WTC11 (cell line): ENCODE data around the gene SMAD2. TPM values are rescaled to one million over a fixed set of nuclear protein-coding genes. Genes with fewer than 3 reads are reported as not detected.

ENCODE experiments used
- ATAC-seq: fragments of 200-7000 bp; cut with Tn5 transposase; 2 replicates; pipeline ENCODE4 v1.10.0; 2021; ENCODE audit warnings: mild to moderate bottlenecking, moderate library complexity
- CTCF ChIA-PET: fragments of 300-600 bp; sonication (Branson Sonifier 250); formaldehyde crosslinking; loops from one replicate; lab custom pipeline; 2021; ENCODE audit warnings: antibody characterized with exemption; lab: Charles Lee
- POLR2A ChIA-PET: fragments of 350-600 bp; sonication (Branson Sonifier 250); formaldehyde crosslinking; loops from one replicate; lab custom pipeline; 2021; ENCODE audit warnings: antibody characterized with exemption; lab: Charles Lee
- DNase-seq: peaks from one replicate; pipeline ENCODE4 v3.0.0; 2021; ENCODE audit warnings: low spot score
- H3K27ac Mint-ChIP-seq: 2 replicates; pipeline ENCODE4 v1.8.0; 2021; ENCODE audit warnings: mixed read lengths
- H3K27me3 Mint-ChIP-seq: 2 replicates; pipeline ENCODE4 v1.8.0; 2021; ENCODE audit warnings: low read depth, mild to moderate bottlenecking, moderate library complexity, mixed read lengths
- H3K36me3 Mint-ChIP-seq: 2 replicates; pipeline ENCODE4 v1.8.0; 2021; ENCODE audit warnings: mixed read lengths
- H3K4me1 Mint-ChIP-seq: 2 replicates; pipeline ENCODE4 v1.8.0; 2022; ENCODE audit warnings: mixed read lengths
- H3K4me3 Mint-ChIP-seq: 2 replicates; pipeline ENCODE4 v1.8.0; 2021; ENCODE audit warnings: mild to moderate bottlenecking, moderate library complexity, mixed read lengths
- H3K9me3 Mint-ChIP-seq: 2 replicates; pipeline ENCODE4 v1.8.0; 2021; ENCODE audit warnings: mixed read lengths
- ATF1 ChIP-seq: sonication (generic); formaldehyde crosslinking; IDR thresholded peaks from 2 replicates; pipeline ENCODE4 v1.8.1; 2023; ENCODE audit warnings: mild to moderate bottlenecking, moderate library complexity, missing genetic modification reagents
- CTCF ChIP-seq: fragments of 200-600 bp; IDR thresholded peaks from 2 replicates; pipeline ENCODE4 v1.8.0; 2022; ENCODE audit warnings: antibody characterized with exemption
- ESRRA ChIP-seq: sonication (generic); formaldehyde crosslinking; IDR thresholded peaks from 2 replicates; pipeline ENCODE4 v1.8.1; 2022; ENCODE audit warnings: mild to moderate bottlenecking, missing genetic modification reagents, borderline replicate concordance
- FOXK1 ChIP-seq: sonication (generic); formaldehyde crosslinking; IDR thresholded peaks from 2 replicates; pipeline ENCODE4 v1.8.0; 2022; ENCODE audit warnings: mild to moderate bottlenecking, moderate library complexity, missing genetic modification reagents
- FOXP4 ChIP-seq: sonication (generic); formaldehyde crosslinking; IDR thresholded peaks from 2 replicates; pipeline ENCODE4 v1.8.0; 2022; ENCODE audit warnings: mild to moderate bottlenecking, missing genetic modification reagents
- IRF2 ChIP-seq: sonication (generic); formaldehyde crosslinking; IDR thresholded peaks from 2 replicates; pipeline ENCODE4 v1.8.0; 2022; ENCODE audit warnings: low read depth, missing genetic modification reagents, borderline replicate concordance
- MLX ChIP-seq: sonication (generic); formaldehyde crosslinking; IDR thresholded peaks from 2 replicates; pipeline ENCODE4 v1.8.1; 2023; ENCODE audit warnings: mild to moderate bottlenecking, missing genetic modification reagents, moderate library complexity
- NR1H2 ChIP-seq: sonication (generic); formaldehyde crosslinking; IDR thresholded peaks from 2 replicates; pipeline ENCODE4 v1.9.0; 2021; ENCODE audit warnings: mild to moderate bottlenecking, moderate library complexity, missing genetic modification reagents
- PRRX2 ChIP-seq: fragments of 250-450 bp; sonication (Bioruptor Pico); IDR thresholded peaks from 2 replicates; pipeline ENCODE4 v1.8.0; 2021; ENCODE audit warnings: mild to moderate bottlenecking
- RORB ChIP-seq: fragments of 250-450 bp; sonication (Bioruptor Pico); IDR thresholded peaks from 2 replicates; pipeline ENCODE4 v1.9.0; 2021; ENCODE audit warnings: mild to moderate bottlenecking
- SP1 ChIP-seq: sonication (generic); formaldehyde crosslinking; conservative IDR thresholded peaks from 2 replicates; pipeline ENCODE4 v1.8.1; 2022; ENCODE audit warnings: missing genetic modification reagents
- TEAD4 ChIP-seq: sonication (generic); formaldehyde crosslinking; IDR thresholded peaks from 2 replicates; pipeline ENCODE4 v1.8.0; 2022; ENCODE audit warnings: mild to moderate bottlenecking, missing genetic modification reagents
- ZBTB21 ChIP-seq: sonication (generic); formaldehyde crosslinking; IDR thresholded peaks from 2 replicates; pipeline ENCODE4 v1.8.1; 2023; ENCODE audit warnings: mild to moderate bottlenecking, missing genetic modification reagents, borderline replicate concordance
- ZNF138 ChIP-seq: sonication (generic); formaldehyde crosslinking; conservative IDR thresholded peaks from 2 replicates; pipeline ENCODE4 v1.8.1; 2022; ENCODE audit warnings: mild to moderate bottlenecking, moderate library complexity, missing genetic modification reagents
- ZNF219 ChIP-seq: sonication (generic); formaldehyde crosslinking; IDR thresholded peaks from 2 replicates; pipeline ENCODE4 v1.8.0; 2023; ENCODE audit warnings: missing genetic modification reagents, mild to moderate bottlenecking, borderline replicate concordance
- ZNF232 ChIP-seq: sonication (generic); formaldehyde crosslinking; IDR thresholded peaks from 2 replicates; pipeline ENCODE4 v1.8.0; 2022; ENCODE audit warnings: mild to moderate bottlenecking, missing genetic modification reagents
- ZNF396 ChIP-seq: fragments of 250-450 bp; sonication (Bioruptor Pico); IDR thresholded peaks from 2 replicates; pipeline ENCODE4 v1.8.0; 2021; ENCODE audit warnings: mild to moderate bottlenecking, moderate library complexity, borderline replicate concordance
- ZNF423 ChIP-seq: fragments of 250-450 bp; sonication (Bioruptor Pico); IDR thresholded peaks from 2 replicates; pipeline ENCODE4 v2.1.2; 2022; ENCODE audit warnings: mild to moderate bottlenecking, moderate library complexity
- total RNA-seq: library from RNA; stranded (reverse); gene quantifications from 3 replicates; pipeline ENCODE4 v1.2.3, GENCODE V29; 2021
- TF ChIP-seq, protein P1 (sequence below): sonication (generic); formaldehyde crosslinking; conservative IDR thresholded peaks from 2 replicates; pipeline ENCODE4 v1.8.1; 2023; ENCODE audit warnings: mild to moderate bottlenecking, low read depth, missing genetic modification reagents, moderate library complexity
- TF ChIP-seq, protein P2 (sequence below): sonication (generic); formaldehyde crosslinking; IDR thresholded peaks from 2 replicates; pipeline ENCODE4 v1.8.0; 2023; ENCODE audit warnings: missing genetic modification reagents, mild to moderate bottlenecking, borderline replicate concordance

The SMAD2 gene
- total RNA-seq, 1 experiment from 2014 or later: 104 TPM

DNA sequence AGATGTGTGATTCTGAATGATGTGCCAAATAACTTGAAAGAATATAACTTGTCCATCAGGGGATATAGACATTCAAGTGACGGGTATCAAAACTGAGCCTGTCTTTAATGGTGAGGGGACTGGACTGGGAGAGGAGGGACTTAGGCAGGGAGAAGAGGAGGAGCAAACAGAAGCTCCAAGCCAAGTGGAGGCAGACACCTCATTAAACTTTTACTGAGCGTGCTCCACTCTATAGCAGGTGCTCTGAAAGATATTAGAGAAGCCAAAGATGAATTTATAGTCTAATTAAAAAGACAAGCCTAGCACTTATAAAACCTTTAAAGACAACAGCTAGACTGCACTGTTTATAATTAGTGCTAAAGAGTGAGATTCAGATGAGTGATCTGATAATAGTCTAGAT, 47.7 kb upstream of the SMAD2 start (continued):
- no peak for TF ChIP-seq MLX
- TF ChIP-seq ZNF396: no peak
- TF ChIP-seq PRRX2: no peak
- TF ChIP-seq FOXK1 (CRISPR knock-in tag): no peak
- TF ChIP-seq, all 79 proteins: peak for 0

DNA sequence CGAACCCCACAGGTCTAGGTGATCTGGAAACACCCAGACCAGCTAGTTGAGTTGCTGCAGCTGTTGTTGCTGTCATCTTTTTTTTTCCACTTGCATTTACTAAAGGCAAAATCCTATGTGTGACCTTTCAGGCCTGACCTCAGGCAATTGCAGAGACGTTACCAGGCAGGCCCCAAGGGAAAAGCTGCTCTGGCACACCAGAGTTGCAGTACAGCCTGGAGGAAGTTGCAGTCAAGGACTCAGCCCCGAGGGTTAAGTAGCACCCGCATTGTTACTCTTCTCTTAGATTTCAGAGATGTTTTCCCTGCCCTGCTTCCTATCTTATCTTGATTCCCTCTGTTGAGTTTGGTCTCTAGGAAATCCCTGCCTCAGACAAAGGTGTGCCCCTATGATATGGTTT, 45.2 kb upstream of the SMAD2 start:
- DNase-seq: no peak
- ChIA-PET CTCF (interaction anchor here (0.6 to 2.1 kb wide), 3 partner anchors 19 to 32 kb away, joined by 3 to 9 read pairs (median 9); no protein-coding TSS in a partner anchor), POLR2A (no interaction called here)
- Mint-ChIP-seq H3K9me3 (peaks cover 6% of the 10 kb centered on the region; the same call in 1 of the 2 replicates), H3K27ac (no peak overlapping the region), H3K4me1 (peaks cover 58% of the 10 kb centered on the region), H3K36me3 (no peaks in the 10 kb centered on the region), H3K27me3 (no peaks in the 10 kb centered on the region; the same call in none of the 2 replicates), H3K4me3 (no peak overlapping the region)
- TF ChIP-seq RORB (CRISPR knock-in tag) (no peak), ZNF232 (CRISPR knock-in tag) (no peak), ZBTB21 (CRISPR knock-in tag) (no peak), TEAD4 (CRISPR knock-in tag) (no peak), NR1H2 (no peak), ZNF219 (CRISPR knock-in tag) (no peak), MLX (no peak), CTCF (no peak), IRF2 (no peak), ZNF138 (no peak), FOXP4 (CRISPR knock-in tag) (no peak)
- TF ChIP-seq, protein P1, sequence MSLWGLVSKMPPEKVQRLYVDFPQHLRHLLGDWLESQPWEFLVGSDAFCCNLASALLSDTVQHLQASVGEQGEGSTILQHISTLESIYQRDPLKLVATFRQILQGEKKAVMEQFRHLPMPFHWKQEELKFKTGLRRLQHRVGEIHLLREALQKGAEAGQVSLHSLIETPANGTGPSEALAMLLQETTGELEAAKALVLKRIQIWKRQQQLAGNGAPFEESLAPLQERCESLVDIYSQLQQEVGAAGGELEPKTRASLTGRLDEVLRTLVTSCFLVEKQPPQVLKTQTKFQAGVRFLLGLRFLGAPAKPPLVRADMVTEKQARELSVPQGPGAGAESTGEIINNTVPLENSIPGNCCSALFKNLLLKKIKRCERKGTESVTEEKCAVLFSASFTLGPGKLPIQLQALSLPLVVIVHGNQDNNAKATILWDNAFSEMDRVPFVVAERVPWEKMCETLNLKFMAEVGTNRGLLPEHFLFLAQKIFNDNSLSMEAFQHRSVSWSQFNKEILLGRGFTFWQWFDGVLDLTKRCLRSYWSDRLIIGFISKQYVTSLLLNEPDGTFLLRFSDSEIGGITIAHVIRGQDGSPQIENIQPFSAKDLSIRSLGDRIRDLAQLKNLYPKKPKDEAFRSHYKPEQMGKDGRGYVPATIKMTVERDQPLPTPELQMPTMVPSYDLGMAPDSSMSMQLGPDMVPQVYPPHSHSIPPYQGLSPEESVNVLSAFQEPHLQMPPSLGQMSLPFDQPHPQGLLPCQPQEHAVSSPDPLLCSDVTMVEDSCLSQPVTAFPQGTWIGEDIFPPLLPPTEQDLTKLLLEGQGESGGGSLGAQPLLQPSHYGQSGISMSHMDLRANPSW (CRISPR knock-in tag): no peak
- ATAC-seq: peak; percentile 52; the same call in 1 of the 2 replicates

GRCh38 chr18:47975105-47975504, 44.6 kb upstream of the SMAD2 start:
- Mint-ChIP-seq H3K4me1 (peaks cover 53% of the 10 kb centered on the region), H3K36me3 (no peaks in the 10 kb centered on the region), H3K9me3 (peaks cover 6% of the 10 kb centered on the region; the same call in 1 of the 2 replicates), H3K27me3 (peaks cover under 1% of the 10 kb centered on the region), H3K4me3 (no peak overlapping the region), H3K27ac (no peak overlapping the region)
- ChIA-PET POLR2A (no interaction called here), CTCF (interaction anchor here (1.5 to 2.1 kb wide), 2 partner anchors 22 to 33 kb away, joined by 9 read pairs; no protein-coding TSS in a partner anchor)
- ATAC-seq: peak; percentile 53
- DNase-seq: no peak
- TF ChIP-seq ATF1 (no peak), SP1 (CRISPR knock-in tag) (no peak), ZNF423 (no peak), ESRRA (CRISPR knock-in tag) (no peak)
- TF ChIP-seq, protein P2, sequence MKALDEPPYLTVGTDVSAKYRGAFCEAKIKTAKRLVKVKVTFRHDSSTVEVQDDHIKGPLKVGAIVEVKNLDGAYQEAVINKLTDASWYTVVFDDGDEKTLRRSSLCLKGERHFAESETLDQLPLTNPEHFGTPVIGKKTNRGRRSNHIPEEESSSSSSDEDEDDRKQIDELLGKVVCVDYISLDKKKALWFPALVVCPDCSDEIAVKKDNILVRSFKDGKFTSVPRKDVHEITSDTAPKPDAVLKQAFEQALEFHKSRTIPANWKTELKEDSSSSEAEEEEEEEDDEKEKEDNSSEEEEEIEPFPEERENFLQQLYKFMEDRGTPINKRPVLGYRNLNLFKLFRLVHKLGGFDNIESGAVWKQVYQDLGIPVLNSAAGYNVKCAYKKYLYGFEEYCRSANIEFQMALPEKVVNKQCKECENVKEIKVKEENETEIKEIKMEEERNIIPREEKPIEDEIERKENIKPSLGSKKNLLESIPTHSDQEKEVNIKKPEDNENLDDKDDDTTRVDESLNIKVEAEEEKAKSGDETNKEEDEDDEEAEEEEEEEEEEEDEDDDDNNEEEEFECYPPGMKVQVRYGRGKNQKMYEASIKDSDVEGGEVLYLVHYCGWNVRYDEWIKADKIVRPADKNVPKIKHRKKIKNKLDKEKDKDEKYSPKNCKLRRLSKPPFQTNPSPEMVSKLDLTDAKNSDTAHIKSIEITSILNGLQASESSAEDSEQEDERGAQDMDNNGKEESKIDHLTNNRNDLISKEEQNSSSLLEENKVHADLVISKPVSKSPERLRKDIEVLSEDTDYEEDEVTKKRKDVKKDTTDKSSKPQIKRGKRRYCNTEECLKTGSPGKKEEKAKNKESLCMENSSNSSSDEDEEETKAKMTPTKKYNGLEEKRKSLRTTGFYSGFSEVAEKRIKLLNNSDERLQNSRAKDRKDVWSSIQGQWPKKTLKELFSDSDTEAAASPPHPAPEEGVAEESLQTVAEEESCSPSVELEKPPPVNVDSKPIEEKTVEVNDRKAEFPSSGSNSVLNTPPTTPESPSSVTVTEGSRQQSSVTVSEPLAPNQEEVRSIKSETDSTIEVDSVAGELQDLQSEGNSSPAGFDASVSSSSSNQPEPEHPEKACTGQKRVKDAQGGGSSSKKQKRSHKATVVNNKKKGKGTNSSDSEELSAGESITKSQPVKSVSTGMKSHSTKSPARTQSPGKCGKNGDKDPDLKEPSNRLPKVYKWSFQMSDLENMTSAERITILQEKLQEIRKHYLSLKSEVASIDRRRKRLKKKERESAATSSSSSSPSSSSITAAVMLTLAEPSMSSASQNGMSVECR (CRISPR knock-in tag): no peak
